ENCODE results near the gene NDRG2.
A peak's percentile ranks its signal among the peaks of the same experiment; 100 is the strongest.
"Not testable (repeated sequence)": the region's sequence is repeated elsewhere in the genome, so short reads cannot be mapped to it uniquely, and the experiment has no call there.

NDRG2 gene

DNA sequence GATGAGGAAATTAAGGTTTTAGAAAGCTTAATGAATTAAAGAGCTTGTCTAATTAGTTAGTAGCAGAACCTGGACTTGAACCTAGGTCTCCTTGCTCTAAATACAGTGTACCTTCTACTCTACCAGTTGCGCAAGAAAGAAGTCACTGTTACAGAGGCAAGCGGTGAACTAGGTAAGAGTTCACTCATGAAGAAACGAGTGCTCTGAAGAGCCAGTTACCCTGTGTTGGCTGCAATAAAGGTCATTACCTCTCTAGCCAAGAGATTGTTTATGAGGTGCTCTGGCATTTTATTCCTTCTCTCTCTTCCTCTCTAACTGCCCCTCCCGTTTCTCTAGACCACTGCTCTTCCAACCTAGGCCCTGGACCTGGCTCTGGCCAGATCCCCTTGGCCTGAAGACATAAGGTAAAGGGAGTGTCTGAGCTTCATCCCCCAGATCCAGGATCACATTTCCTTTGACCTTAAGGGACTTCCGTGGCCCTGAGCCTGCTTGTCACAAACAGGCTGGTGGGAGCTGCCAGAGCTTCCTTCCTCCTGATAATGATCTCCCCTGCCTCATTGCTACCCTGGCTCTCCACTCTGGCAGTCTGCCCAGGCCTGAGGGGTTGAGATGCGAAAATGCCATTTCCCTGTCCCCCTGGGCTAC, 19.2 kb upstream of the NDRG2 start:
- no peak for DNase-seq (ENCODE audit: low spot score)
- TF ChIP-seq, protein P1, sequence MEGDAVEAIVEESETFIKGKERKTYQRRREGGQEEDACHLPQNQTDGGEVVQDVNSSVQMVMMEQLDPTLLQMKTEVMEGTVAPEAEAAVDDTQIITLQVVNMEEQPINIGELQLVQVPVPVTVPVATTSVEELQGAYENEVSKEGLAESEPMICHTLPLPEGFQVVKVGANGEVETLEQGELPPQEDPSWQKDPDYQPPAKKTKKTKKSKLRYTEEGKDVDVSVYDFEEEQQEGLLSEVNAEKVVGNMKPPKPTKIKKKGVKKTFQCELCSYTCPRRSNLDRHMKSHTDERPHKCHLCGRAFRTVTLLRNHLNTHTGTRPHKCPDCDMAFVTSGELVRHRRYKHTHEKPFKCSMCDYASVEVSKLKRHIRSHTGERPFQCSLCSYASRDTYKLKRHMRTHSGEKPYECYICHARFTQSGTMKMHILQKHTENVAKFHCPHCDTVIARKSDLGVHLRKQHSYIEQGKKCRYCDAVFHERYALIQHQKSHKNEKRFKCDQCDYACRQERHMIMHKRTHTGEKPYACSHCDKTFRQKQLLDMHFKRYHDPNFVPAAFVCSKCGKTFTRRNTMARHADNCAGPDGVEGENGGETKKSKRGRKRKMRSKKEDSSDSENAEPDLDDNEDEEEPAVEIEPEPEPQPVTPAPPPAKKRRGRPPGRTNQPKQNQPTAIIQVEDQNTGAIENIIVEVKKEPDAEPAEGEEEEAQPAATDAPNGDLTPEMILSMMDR (IDR thresholded peaks at IDR 0.05; ENCODE audit: extremely low read depth, missing control alignments), result no peak

DNA sequence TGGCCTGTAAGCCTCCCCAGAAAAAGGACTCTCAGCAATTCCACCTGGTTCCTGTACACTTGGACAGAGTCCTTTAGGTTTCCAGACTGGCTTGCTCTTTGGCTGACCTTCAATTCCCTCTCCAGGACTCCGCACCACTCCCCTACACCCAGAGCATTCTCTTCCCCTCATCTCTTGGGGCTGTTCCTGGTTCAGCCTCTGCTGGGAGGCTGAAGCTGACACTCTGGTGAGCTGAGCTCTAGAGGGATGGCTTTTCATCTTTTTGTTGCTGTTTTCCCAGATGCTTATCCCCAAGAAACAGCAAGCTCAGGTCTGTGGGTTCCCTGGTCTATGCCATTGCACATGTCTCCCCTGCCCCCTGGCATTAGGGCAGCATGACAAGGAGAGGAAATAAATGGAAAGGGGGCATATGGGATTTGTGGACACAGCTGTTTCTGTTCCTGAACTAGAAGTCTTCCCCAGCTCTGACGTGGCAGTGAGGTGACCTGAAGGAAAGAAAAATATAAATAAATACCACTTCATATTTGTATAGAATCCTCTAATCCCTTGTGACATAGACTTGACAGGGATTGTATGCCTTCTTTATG, 18.6 kb upstream of the NDRG2 start:
- DNase-seq (ENCODE audit: low spot score), result no peak
- TF ChIP-seq, protein P1 (IDR thresholded peaks at IDR 0.05; ENCODE audit: extremely low read depth, missing control alignments), result no peak

DNA sequence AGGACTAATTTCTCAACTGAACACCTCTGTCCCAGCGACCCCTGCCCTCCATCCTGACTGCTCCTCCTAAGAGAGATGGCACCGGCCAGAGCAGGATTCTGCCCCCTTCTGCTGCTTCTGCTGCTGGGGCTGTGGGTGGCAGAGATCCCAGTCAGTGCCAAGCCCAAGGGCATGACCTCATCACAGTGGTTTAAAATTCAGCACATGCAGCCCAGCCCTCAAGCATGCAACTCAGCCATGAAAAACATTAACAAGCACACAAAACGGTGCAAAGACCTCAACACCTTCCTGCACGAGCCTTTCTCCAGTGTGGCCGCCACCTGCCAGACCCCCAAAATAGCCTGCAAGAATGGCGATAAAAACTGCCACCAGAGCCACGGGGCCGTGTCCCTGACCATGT, 18.1 kb upstream of the NDRG2 start:
- no peak for DNase-seq (ENCODE audit: low spot score)
- TF ChIP-seq, protein P1 (IDR thresholded peaks at IDR 0.05; ENCODE audit: extremely low read depth, missing control alignments), result no peak

DNA sequence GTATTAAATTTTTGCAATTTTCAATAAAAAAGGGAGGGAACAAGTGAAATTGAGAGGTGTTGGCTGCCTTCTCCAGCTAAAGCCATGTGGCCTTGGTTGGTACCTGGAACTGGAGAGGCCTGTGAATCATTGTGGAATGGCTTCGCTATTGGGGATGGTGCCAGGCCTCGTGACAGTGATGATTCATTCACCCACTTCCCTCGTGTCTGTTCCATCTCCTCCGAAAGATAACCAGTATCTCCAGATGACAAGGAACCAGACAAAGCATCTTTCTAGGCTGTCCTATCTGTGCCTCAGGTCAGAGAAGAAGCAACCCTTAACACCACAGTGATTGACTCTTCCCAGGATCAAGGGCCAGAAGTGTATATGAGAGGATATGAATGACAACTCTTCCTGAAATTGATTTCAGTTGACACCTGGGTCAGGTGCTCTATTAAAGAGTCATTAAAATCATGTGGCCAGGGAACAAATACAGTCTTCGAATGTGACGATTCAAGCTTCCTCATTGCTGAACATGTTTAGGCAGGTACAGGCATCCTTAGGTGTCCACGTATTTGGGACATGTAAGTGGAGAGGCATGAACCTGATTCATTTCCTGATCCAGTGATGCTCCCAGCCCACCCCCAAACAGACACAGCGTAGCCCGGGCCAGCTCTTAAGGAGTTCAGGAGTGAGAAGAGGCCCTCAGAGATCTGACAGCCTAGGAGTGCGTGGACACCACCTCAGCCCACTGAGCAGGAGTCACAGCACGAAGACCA, 17.0 kb upstream of the NDRG2 start, which contains the start of gene RNASE7:
RNASE7 (plus strand) TSS at position 687 of the 758 bp plus-strand sequence. CDS start 631 bp downstream, outside the sequence.
- DNase-seq (ENCODE audit: low spot score), result no peak
- TF ChIP-seq, protein P1 (IDR thresholded peaks at IDR 0.05; ENCODE audit: extremely low read depth, missing control alignments), result no peak

DNA sequence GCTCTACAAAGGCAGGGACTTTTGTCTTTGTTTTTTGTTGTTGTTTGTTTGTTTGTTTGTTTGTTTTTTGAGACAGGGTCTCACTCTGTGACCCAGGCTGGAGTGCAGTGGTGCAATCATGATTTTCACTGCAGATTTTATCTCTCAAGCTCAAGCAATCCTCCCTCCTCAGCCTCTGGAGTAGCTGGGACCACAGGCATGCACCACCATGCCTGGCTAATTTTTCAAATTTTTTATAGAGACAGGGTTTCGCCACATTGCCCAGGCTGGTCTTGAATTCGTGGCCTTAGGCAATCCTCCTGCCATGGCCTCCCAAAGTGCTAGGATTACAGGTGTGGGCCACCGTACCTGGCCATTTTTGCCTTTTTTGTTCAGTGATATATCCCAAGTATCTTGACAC, 16.1 kb upstream of the NDRG2 start:
- not testable (repeated sequence) for DNase-seq (ENCODE audit: low spot score)

DNA sequence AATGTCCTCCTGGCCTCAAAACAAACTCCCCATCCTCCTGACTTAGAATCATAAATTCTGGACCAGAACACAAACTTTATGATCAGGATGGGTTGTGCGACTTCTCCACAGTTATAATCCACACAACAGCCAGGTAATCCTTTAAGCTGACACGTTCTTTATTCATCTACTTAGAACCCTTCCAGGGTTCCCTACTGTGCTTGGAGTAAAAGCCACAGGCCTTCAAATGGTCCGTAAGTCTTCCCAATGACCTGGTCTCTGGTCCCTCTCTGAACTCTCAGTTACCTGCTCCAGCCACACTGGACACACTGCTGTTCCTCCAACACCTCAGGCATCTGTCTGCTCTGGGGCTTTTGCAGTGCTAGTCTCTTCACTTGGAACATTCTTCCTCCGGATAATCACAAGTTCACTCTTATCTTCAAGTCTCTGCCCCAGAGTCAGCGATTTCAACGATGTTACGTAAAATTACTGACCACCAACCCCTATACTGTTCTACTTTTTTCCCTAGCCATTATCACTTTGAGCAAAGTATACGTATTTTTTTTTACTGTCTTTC, 15.6 kb upstream of the NDRG2 start:
- TF ChIP-seq, protein P1 (IDR thresholded peaks at IDR 0.05; ENCODE audit: extremely low read depth, missing control alignments), result no peak
- no peak for DNase-seq (ENCODE audit: low spot score)

DNA sequence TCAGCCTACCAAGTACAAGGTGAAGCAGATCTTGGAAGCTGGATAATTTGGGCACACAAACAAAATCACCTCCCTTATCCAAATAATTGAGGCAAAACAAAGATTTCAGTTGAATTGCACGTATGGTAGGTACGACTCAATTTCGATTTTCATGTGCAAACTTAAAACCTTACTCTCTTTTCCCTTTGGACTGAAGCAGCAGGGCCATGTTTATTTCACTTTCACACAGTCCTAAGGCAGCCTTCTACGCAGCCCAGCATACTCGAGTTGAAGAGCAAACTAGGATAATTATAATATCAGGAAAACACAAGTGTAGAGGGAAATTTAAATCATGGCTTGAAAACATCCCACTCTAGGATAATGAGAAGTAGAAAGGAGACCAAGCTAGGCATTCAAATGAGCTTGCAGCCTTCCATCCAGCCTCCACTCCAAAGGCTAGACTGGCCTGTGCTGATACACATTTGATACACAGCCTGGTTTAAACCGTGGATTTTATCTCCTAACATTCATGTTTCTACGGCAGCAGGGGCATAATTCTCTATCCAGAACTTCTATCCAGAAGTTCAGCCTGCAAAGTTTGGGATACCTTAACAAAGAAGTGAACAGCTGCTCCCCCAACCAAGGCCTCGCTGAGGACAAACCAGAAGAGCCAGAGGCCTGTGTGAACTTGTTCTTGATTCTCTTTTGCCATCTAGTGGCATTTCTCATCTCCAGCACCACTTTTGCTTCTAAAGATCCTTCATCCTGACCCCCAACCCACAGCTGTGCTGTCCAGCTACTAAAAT, 14.9 kb upstream of the NDRG2 start:
- TF ChIP-seq, protein P1 (IDR thresholded peaks at IDR 0.05; ENCODE audit: extremely low read depth, missing control alignments), result peak; percentile 57
- peak; percentile 58 for DNase-seq (ENCODE audit: low spot score)
